HL-60 (cell line): ENCODE data around the gene HOXD11.

Experiments
- CTCF ChIP-seq: IDR thresholded peaks from one replicate; pipeline ENCODE4 v1.5.1; 2011; ENCODE audit warnings: low read length, control low read depth, inconsistent platforms; ENCODE audit not compliant: insufficient read depth
- GABPA ChIP-seq: IDR thresholded peaks from 2 replicates; pipeline ENCODE4 v1.6.1; 2012; ENCODE audit warnings: low read depth
- POLR2AphosphoS5 ChIP-seq: IDR thresholded peaks from 2 replicates; pipeline ENCODE4 v1.6.1; 2012; ENCODE audit warnings: low read depth
- REST ChIP-seq: IDR thresholded peaks from 2 replicates; pipeline ENCODE4 v1.6.1; 2012; ENCODE audit warnings: low read depth; ENCODE audit not compliant: insufficient replicate concordance
- SPI1 ChIP-seq: IDR thresholded peaks from 2 replicates; pipeline ENCODE4 v1.6.1; 2012; ENCODE audit warnings: low read depth, mild to moderate bottlenecking, borderline replicate concordance

GRCh38 chr2:176122052-176122682 is 15.1 kb downstream of the HOXD11 start:
- TF ChIP-seq CTCF, result no peak
- no peak for TF ChIP-seq POLR2AphosphoS5
- TF ChIP-seq GABPA, result no peak
- no peak for TF ChIP-seq SPI1
- TF ChIP-seq REST, result no peak
